HG03025 (cell line): Measurements from ENCODE around the gene CXCL14.

Experiments used
- ATAC-seq: cut with Tn5 transposase; IDR thresholded peaks from one replicate; pipeline ENCODE4 v1.9.1; 2021; ENCODE audit warnings: mild to moderate bottlenecking, moderate library complexity; ENCODE audit not compliant: unreplicated experiment, low FRiP score

CXCL14 gene

DNA sequence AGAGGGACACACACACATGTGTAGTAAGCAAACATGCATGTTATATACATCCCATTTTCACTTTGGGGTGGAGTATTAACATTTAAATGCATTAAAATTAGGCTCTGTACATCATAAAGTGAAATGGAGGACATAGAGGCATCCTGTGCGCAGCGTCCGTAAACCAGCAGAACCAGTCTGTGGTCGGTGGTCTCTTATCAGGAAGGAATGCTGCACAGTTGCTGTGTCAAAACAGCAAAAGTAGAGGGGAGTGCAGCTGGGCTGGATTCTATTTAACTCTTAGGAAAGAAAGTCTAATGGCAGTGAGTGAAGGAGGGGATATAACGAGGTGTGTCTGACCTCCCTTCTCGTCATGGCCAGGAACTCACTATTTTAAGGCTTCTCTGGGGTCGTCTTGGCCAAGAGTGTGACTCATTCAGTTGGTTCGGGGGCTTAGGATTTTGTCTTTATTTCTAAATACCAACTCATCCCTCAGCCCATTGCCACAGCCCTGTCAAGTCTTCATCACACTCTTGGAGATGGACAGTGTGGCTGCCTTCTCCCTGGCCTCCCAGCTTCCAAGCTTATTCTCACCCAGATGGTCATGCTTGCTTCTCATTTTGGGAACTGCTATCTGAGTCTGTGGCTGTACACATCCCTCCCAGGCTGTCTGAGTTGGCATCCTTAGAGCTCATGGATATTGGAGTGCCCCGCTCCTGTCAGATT lies 20.1 kb upstream of the CXCL14 start:
- no peak for ATAC-seq

- no peak for ATAC-seq
Observed at GRCh38 chr5:135596788-135597187, 18.0 kb upstream of the CXCL14 start.

- ATAC-seq: no peak
Observed at GRCh38 chr5:135596157-135596763, 17.5 kb upstream of the CXCL14 start.

DNA sequence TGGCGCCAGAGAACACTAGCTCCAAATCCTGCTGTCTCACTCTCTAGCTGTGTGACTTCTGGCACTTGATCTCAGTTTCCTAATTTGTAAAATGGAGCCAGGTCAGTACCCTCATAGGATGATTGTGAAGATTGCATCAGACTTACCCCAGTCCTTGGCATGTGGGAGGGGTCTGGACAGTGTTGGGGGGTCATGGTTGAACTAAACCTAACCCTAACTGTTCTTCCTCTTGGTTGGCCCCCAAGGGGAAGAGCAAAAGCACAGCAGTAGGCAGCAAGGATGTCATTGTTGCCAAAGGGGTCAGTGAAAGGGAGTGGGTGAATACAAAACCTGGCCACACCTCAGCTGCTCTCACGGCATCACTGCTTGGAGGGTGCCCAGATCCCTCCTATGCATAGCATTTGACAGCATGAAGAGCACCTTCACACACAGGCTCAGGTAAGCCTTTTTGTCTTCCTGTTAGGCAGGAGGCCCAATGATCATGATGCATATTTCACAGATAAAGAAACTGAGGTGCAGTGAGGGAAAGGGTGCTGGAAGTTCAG lies 15.7 kb upstream of the CXCL14 start:
- no peak for ATAC-seq

DNA sequence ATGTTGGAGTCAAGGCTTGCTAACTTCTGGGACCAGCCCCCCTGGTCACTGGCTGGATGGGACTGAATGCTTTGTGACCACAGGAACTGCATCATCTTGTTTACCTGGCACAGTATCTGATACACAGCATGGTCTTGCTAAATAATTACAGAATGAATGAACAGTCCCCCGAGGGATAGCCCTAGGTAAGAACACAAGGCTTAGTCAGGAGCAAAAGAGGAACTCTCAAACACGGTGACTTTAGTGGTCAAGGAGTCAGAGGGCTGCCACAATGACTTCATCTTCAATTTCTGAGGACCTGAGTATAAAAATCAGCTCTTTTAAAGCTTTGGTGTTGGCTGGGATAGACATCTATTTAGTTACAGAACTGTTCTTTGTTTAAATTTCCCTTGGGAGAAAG lies 15.1 kb upstream of the CXCL14 start:
- ATAC-seq: no peak

DNA sequence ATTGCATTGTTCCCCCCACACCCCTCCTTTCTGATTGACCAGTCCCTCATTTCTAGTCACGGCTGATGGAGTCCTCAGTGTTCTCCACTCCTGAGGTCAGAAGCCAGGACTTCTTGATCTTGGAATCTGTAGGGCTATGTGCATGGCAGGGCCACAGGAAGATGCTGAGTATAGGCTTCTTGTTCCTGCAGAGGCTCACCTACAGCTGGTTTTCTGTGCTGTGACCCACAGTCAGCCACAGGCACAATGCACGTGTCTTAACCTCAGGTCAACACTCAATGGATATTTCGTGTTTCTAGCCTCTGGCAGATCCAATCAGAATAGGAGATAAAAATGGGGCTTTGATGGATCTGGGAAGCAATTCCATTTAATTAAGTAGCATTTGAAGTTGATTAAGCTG lies 14.3 kb upstream of the CXCL14 start:
- ATAC-seq: no peak

DNA sequence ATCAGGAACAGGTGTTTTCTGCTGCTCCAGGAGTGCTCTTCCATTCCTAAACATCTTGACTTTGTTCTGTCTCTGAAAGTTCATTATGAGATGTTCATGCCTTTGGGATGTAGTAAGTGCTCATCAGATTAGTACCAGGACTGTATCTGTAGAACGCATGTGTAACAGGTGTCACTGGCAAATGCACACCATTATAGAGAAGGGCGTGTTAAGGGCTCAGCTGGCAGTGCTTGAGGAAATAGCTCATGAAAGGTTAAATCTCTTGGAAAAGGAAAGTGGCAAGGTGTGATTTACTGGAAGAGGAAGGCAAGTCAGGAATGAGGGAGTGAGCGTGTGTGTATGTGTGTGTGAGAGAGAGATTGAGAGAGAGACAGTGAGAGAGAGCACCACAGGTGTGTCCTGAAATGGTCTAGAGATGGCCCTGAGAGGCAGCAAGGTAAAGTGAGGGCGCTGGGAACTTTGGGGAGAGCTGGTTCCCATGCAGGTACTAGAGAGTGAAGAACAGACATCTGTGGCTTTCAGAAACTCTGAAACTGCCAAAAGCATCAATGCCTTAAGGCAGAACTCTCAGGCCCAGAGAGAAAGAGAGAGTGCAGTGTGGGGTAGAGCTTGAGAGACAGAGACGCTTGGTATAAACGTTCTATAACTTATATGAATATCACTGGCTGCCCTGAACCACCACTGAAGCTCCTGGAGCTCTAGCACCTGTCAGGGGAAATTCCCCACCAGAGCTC lies 13.7 kb upstream of the CXCL14 start:
- ATAC-seq: no peak

DNA sequence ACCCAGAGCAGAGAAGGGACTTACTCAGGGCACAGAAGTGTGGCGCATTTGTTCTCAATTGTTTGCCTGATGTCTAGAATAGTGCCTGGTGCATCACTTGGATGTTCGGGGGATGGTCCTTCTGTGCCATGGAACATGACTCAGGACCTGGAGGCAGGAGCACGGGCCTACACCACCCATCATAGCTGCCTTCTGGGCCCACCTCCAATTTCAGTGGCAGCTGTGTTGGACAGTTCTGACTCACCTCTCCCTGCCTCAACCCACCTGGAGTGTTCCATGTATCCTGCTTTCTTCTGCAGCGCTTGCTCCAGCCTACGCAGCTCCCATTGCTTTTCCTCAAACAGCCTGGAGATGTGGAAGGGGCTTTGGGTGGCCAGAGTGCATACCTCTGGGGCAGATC lies 12.5 kb upstream of the CXCL14 start:
- ATAC-seq: no peak

DNA sequence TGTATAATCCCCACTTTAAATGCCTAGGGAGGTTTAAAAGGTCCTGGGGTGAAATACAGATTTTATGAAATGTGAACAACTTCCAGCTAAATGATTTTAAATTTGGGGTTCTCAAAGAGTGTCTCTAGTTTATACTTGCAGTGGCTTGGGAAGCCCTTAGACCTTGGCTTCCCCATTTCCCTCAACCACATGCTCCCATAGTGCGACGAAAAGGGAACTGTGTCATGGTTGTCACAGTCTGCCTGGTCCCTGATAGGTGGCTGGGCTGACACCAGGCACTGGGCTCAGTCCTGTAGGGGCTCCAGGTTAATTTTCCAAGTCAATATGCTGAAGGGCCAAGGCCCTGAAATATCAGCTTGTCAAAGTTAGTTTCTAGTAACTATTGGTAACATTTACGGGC lies 10.4 kb upstream of the CXCL14 start:
- no peak for ATAC-seq

DNA sequence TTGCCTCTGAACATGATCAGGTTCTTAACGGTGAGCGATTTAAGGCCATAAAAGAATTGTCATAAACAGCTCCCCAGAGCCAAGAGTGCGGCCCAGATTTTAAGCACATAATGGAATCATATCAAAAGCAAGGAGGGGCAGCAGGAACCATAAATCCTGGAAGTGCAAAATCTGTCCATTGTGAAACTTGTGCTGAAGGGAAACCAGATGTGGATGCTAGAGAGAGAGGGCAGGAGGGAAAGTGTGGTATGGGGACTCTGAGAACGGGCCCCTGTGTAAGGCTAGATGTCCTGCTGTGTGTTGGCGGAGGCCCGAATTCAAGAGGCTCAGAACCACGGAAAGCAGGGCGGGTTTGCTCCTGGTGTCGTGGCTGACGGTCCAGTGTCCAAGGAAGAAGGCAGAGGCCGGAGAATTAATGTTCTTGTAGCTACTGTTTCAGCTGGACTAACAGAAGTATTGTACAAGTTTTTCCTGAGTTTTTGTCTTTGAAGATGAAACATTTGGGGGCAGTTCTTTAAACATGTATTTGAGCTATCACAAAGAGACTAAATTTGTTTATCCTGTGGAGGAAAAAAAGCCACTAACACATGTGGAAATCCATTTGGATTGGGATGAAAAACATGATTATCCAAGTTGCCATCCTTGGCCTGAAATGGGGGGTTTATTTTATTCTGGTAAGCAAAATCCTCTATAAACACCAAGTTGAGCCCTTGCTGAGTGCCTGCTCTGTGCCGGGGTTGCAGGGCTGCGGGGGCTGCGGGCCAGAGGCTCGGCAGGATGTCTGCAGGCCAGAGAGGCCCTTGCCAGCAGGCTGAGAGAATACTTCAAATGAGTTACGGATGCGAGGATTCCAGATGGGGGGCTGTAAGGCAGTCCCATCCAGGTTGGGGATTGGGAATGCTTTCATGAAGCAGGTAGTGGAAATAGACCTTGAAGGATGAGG lies 9.2 kb upstream of the CXCL14 start:
- no peak for ATAC-seq

GRCh38 chr5:135584918-135585317 lies 6.1 kb upstream of the CXCL14 start:
- no peak for ATAC-seq

- no peak for ATAC-seq
Observed at GRCh38 chr5:135584276-135584675, 5.5 kb upstream of the CXCL14 start.

DNA sequence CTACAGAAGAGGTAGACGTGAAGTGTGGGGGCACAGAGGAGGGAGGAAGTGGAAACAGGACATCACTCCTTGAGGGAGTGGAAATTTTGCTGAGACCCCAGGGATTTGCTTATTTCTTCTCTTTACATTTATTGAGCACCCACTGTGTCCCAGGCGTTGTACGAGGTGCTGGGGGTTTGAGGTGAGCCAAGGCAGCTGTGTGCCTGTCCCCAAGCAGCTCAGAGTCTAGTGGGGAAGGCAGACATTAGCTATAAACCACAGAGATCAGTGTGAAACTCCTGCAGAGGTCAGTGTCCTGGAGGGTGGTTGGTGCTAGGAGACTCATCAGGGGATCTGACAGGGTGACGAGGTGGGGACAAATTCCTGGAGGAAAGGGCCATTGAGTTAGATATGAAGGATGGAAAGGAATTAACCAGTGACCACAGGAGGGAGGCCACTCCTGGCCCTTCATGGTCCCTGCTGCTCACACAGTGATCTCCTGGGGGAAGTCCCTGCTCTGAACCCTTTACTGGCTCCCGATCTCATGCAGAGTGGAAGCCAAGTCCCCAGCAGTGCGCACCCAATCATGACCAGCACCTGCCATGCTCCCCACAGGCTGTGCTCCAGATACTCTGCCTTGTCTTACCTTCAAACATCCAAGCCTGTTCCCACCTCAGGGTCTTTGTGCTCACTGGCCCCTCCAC lies 3.4 kb upstream of the CXCL14 start:
- ATAC-seq: no peak

GRCh38 chr5:135578305-135578684 lies 496 bp downstream of the CXCL14 start:
- ATAC-seq: no peak

DNA sequence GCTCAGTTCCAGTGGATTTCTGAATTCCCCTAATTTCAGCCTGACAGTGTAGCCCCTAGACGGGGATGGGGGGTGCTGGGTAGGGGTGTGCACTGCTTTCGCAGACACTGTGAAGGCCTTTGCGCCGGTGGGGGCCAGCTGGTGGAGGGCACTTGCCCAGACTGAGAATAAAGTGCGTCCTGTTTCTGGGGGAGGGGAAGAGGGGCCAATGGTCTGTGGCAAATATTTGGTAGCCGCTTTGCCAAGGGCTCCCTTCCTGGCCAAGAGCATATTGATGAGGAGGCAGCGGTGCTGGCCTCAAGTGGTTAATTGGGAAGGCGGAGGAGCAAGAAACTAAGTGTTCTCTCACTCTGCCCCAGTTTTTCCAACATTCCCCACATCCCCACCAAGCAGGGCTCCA lies 1.4 kb downstream of the CXCL14 start:
- no peak for ATAC-seq

- no peak for ATAC-seq
Observed at GRCh38 chr5:135576075-135576599, 2.7 kb downstream of the CXCL14 start.

- no peak for ATAC-seq
Observed at GRCh38 chr5:135574493-135574892, 4.3 kb downstream of the CXCL14 start.

DNA sequence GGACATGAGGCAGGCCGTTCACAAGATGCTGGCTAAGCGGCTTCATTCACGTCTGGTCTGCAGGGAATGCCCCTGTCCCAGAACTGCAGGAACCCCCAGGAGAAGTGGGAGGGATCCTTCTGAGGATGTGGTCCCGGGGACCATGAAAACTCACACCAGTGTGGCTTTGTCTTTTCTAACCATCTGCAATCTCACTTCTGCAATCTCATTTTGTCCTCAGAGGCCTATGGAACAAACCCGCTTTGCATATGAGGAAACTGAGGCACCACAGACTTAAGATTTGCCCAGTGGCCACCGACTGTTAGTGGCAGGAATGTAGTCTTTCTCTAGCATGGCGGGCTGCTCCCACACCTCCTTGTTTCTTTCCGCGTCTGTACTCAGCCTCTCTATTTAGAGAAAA lies 6.9 kb downstream of the CXCL14 start:
- no peak for ATAC-seq

DNA sequence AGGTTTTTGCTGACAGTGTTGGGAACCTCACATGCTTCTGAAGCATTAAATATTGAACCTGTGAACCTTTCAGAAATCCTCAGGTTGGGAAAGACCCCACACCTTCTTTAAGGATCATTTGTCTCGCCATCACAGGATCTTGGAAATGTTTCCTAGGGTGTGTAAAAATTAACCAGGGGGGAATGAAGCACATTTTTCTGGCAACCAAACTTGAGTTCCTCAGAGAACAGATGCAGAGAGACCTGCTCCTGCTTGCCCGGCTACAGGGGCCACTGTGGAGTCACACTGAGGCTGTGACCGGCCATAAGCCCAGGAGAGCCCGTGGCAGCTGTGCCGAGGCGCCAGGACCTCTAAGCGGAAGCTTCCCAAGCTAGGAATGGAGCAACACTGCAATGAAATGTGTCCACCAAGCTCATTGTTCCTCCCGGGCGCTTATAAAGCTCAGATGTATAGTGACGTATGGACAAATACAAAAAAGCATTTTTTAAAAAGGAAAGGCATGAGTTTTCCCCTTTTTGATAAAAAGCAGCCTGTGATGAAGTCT lies 7.7 kb downstream of the CXCL14 start:
- ATAC-seq: no peak

- no peak for ATAC-seq
Observed at GRCh38 chr5:135570453-135570764, 8.4 kb downstream of the CXCL14 start.
